ENCODE data around the gene MYO9B.

MYO9B gene

DNA sequence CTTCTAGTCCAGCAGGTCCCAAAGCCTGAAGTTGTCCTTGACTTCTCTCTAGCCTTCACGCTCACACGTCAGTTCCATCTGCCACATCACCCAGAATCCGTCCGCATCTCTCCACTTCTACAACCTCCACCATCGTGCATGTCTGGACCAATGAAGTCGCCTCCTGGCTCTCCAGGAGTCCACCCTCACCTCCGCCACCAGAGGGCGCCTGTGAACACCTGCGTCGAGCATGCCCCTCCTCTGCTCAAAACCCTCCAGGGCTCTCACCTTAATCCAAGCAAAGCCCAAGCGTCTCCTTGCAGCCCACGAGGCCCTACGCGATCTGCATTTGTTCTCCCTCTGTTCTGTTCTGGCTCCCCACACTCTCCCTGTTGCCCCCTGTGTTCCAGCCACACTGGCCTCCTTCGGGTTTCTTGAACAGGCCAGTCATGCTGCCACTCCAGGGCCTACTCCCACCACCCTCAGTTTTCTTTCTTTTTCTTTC lies 185.3 kb downstream of the MYO9B start:
- DNase-seq: peak in 40 of 42 donors; percentile 36 to 85 (median 66)
- intact Hi-C loops (cut with DNase I): no loop called here

DNA sequence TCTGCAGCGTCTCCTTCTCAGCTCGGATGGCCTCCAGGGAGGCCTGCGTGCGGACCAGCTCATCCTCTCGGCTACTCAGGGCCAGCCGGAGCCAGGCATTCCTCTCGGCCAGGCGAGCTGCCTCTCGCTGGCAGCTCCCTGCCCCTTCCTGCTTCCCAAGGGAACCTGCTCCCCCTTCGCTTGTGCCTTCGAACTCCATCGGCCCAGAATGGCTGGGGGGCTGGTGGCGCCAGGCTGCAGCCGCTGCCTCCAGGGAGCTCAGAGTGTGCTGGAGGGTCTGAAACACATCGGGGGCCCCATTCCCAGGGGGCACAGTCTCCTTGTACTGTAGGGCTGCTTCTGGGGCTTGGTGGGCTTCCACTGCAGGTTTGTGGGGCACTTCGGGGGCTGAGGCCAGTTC lies 187.0 kb downstream of the MYO9B start:
- no peak for DNase-seq
- intact Hi-C loops (cut with DNase I): no loop called here

All from head of caudate nucleus (tissue), 42 donors.